HepG2 (cell line): ENCODE data around the gene MAN1B1. TPM values are rescaled to one million over a fixed set of nuclear protein-coding genes. Genes with fewer than 3 reads are reported as not detected.

Experiments used
- HIVEP1 ChIP-seq: sonication (generic); formaldehyde crosslinking; IDR thresholded peaks from 2 replicates; pipeline ENCODE4 v1.4.0; 2020; ENCODE audit warnings: mild to moderate bottlenecking, missing genetic modification reagents
- PAF1 ChIP-seq: IDR thresholded peaks from 2 replicates; pipeline ENCODE4 v1.6.1; 2016; ENCODE audit warnings: missing genetic modification reagents, missing compliant biosample characterization
- SALL2 ChIP-seq: sonication (generic); formaldehyde crosslinking; IDR thresholded peaks from 2 replicates; pipeline ENCODE4 v1.8.1; 2023; ENCODE audit warnings: mild to moderate bottlenecking, missing genetic modification reagents, inconsistent platforms
- THAP11 ChIP-seq: IDR thresholded peaks from 2 replicates; pipeline ENCODE4 v1.6.1; 2016; ENCODE audit warnings: missing biosample characterization, missing genetic modification reagents
- ZNF777 ChIP-seq: sonication (generic); formaldehyde crosslinking; IDR thresholded peaks from 2 replicates; pipeline ENCODE4 v1.4.0; 2020; ENCODE audit warnings: missing genetic modification reagents
- polyA plus RNA-seq, 8 experiments: library from polyadenylated mRNA; depleted of rRNA in 3 of 8; stranded (reverse) in 7 of 8; unstranded in 1 of 8; fragments of >200 nt; fragmentation: Illumina TruSeq in 4 of 8; extraction: Trizol in 4 of 8; gene quantifications; 2 replicates each; pipeline versions ENCODE4 v1.2.1 to v1.2.3, GENCODE V29; 2011 to 2016; ENCODE audit warnings: low read depth in 4 of 8, missing spikeins in 1 of 8, mixed read lengths in 1 of 8; ENCODE audit not compliant: insufficient read depth in 1 of 8
- total RNA-seq, 5 experiments: library from RNA; depleted of rRNA; stranded (reverse); fragments of >200 nt; fragmentation: Illumina TruSeq; extraction: Trizol; gene quantifications; 2 replicates each; pipeline ENCODE4 v1.2.3, GENCODE V29; 2016; ENCODE audit warnings: low read depth in 1 of 5
- TF ChIP-seq, protein P1 (sequence below): sonication (generic); formaldehyde crosslinking; IDR thresholded peaks from 2 replicates; pipeline ENCODE4 v1.4.0; 2020; ENCODE audit warnings: missing genetic modification reagents
- TF ChIP-seq, protein P2 (sequence below): sonication (generic); formaldehyde crosslinking; IDR thresholded peaks from 2 replicates; pipeline ENCODE4 v1.4.0; 2020; ENCODE audit warnings: missing genetic modification reagents, mild to moderate bottlenecking, borderline replicate concordance

MAN1B1 gene
- total and polyA plus RNA-seq, 2 of the 13 experiments (the other 11 are each of a cell fraction or from before 2014, with no cell fraction given): 48.9 to 59.5 TPM

DNA sequence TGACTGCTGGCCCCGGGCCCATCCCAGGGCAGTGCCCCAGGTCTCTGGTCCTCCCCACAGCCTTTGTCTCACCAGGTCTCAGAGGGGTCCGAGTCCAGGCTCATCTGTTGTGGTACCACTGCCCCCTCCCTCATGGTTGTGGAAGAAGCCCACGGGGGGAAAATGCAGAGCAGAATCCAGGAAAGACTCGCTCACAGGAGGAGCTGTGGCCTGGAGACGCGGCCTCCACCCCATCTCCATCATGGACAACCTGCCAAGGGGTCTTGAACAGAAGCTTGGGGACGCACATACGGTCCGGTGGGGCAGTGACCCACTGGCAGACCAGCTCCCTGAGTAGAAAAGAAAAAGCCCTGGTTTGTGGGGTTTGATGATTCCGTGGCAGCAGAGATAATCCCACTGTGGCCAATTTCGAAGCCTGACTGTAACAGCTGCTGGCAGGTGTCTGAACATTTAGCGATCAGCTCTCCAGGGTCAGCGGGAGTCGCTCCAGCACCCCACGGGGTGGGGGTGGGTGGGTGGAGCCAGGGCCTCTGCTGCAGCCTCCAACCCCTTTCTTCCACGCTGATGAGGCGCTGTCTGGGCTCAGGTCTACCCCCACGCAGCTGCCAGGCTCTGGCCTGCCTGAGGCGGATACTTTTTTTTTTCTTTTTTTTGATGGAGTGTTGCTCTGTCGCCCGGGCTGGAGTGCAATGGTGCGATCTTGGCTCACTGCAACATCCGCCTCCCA is 50.3 kb downstream of the MAN1B1 start (continued):
- TF ChIP-seq, protein P1, sequence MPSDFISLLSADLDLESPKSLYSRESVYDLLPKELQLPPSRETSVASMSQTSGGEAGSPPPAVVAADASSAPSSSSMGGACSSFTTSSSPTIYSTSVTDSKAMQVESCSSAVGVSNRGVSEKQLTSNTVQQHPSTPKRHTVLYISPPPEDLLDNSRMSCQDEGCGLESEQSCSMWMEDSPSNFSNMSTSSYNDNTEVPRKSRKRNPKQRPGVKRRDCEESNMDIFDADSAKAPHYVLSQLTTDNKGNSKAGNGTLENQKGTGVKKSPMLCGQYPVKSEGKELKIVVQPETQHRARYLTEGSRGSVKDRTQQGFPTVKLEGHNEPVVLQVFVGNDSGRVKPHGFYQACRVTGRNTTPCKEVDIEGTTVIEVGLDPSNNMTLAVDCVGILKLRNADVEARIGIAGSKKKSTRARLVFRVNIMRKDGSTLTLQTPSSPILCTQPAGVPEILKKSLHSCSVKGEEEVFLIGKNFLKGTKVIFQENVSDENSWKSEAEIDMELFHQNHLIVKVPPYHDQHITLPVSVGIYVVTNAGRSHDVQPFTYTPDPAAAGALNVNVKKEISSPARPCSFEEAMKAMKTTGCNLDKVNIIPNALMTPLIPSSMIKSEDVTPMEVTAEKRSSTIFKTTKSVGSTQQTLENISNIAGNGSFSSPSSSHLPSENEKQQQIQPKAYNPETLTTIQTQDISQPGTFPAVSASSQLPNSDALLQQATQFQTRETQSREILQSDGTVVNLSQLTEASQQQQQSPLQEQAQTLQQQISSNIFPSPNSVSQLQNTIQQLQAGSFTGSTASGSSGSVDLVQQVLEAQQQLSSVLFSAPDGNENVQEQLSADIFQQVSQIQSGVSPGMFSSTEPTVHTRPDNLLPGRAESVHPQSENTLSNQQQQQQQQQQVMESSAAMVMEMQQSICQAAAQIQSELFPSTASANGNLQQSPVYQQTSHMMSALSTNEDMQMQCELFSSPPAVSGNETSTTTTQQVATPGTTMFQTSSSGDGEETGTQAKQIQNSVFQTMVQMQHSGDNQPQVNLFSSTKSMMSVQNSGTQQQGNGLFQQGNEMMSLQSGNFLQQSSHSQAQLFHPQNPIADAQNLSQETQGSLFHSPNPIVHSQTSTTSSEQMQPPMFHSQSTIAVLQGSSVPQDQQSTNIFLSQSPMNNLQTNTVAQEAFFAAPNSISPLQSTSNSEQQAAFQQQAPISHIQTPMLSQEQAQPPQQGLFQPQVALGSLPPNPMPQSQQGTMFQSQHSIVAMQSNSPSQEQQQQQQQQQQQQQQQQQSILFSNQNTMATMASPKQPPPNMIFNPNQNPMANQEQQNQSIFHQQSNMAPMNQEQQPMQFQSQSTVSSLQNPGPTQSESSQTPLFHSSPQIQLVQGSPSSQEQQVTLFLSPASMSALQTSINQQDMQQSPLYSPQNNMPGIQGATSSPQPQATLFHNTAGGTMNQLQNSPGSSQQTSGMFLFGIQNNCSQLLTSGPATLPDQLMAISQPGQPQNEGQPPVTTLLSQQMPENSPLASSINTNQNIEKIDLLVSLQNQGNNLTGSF (CRISPR knock-in tag): no peak
- TF ChIP-seq THAP11 (no peak), PAF1 (no peak), HIVEP1 (CRISPR knock-in tag) (no peak), SALL2 (CRISPR knock-in tag) (no peak), ZNF777 (CRISPR knock-in tag) (no peak)
- TF ChIP-seq, protein P2, sequence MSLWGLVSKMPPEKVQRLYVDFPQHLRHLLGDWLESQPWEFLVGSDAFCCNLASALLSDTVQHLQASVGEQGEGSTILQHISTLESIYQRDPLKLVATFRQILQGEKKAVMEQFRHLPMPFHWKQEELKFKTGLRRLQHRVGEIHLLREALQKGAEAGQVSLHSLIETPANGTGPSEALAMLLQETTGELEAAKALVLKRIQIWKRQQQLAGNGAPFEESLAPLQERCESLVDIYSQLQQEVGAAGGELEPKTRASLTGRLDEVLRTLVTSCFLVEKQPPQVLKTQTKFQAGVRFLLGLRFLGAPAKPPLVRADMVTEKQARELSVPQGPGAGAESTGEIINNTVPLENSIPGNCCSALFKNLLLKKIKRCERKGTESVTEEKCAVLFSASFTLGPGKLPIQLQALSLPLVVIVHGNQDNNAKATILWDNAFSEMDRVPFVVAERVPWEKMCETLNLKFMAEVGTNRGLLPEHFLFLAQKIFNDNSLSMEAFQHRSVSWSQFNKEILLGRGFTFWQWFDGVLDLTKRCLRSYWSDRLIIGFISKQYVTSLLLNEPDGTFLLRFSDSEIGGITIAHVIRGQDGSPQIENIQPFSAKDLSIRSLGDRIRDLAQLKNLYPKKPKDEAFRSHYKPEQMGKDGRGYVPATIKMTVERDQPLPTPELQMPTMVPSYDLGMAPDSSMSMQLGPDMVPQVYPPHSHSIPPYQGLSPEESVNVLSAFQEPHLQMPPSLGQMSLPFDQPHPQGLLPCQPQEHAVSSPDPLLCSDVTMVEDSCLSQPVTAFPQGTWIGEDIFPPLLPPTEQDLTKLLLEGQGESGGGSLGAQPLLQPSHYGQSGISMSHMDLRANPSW: no peak
